ENCODE data around the gene INSR. TPM values are rescaled to one million over a fixed set of nuclear protein-coding genes. Genes with fewer than 3 reads are reported as not detected.

INSR gene
- total RNA-seq, 1 experiment from 2014 or later = 8.4 TPM

GRCh38 chr19:7257148-7258040 lies 36.8 kb downstream of the INSR start:
- peak; percentile 35 for DNase-seq
- no peaks in the 10 kb centered on the region for H3K27me3 Mint-ChIP-seq (ENCODE audit: unreplicated experiment)
- no peak overlapping the region for H3K4me3 Mint-ChIP-seq (ENCODE audit: low read depth, unreplicated experiment)
- intact Hi-C loops (cut with micrococcal nuclease; ENCODE audit: unreplicated experiment) = loop anchor here (1.0 kb wide), 1 partner anchor 10 kb away; no protein-coding TSS in a partner anchor
- H3K36me3 Mint-ChIP-seq (ENCODE audit: insufficient read depth, unreplicated experiment) = peaks cover 5% of the 10 kb centered on the region
- CTCF ChIA-PET = interaction anchor here (0.7 kb wide), 1 partner anchor 311 kb away, joined by 3 read pairs; no protein-coding TSS in a partner anchor
- peak overlapping the region; percentile 69 for H3K27ac Mint-ChIP-seq (ENCODE audit: unreplicated experiment)
- BruUV-seq (replicated peaks) = no TSS peak
- no peaks in the 10 kb centered on the region for H3K9me3 Mint-ChIP-seq (ENCODE audit: low read depth, unreplicated experiment)
- peaks cover 8% of the 10 kb centered on the region for H3K4me1 Mint-ChIP-seq (ENCODE audit: low read depth, unreplicated experiment)
- no peak for TF ChIP-seq CTCF (IDR thresholded peaks at IDR 0.05; ENCODE audit: unreplicated experiment)

GRCh38 chr19:7255631-7256030 lies 38.6 kb downstream of the INSR start:
- Mint-ChIP-seq H3K27me3 (ENCODE audit: unreplicated experiment) (no peaks in the 10 kb centered on the region), H3K27ac (ENCODE audit: unreplicated experiment) (no peak overlapping the region), H3K9me3 (ENCODE audit: low read depth, unreplicated experiment) (no peaks in the 10 kb centered on the region), H3K36me3 (ENCODE audit: insufficient read depth, unreplicated experiment) (peaks cover 5% of the 10 kb centered on the region), H3K4me1 (ENCODE audit: low read depth, unreplicated experiment) (peaks cover 8% of the 10 kb centered on the region), H3K4me3 (ENCODE audit: low read depth, unreplicated experiment) (no peak overlapping the region)
- TF ChIP-seq CTCF (IDR thresholded peaks at IDR 0.05; ENCODE audit: unreplicated experiment) = no peak
- DNase-seq = no peak
- CTCF ChIA-PET = no interaction called here
- BruUV-seq (replicated peaks) = no TSS peak
- intact Hi-C loops (cut with micrococcal nuclease; ENCODE audit: unreplicated experiment) = no loop called here

- no peak for TF ChIP-seq CTCF (IDR thresholded peaks at IDR 0.05; ENCODE audit: unreplicated experiment)
- H3K27ac Mint-ChIP-seq (ENCODE audit: unreplicated experiment) = no peak overlapping the region
- H3K9me3 Mint-ChIP-seq (ENCODE audit: low read depth, unreplicated experiment) = no peaks in the 10 kb centered on the region
- CTCF ChIA-PET = no interaction called here
- no TSS peak for BruUV-seq (replicated peaks)
- intact Hi-C loops (cut with micrococcal nuclease; ENCODE audit: unreplicated experiment) = no loop called here
- H3K36me3 Mint-ChIP-seq (ENCODE audit: insufficient read depth, unreplicated experiment) = peaks cover 5% of the 10 kb centered on the region
- peaks cover 8% of the 10 kb centered on the region for H3K4me1 Mint-ChIP-seq (ENCODE audit: low read depth, unreplicated experiment)
- H3K4me3 Mint-ChIP-seq (ENCODE audit: low read depth, unreplicated experiment) = no peak overlapping the region
- no peak for DNase-seq
- no peaks in the 10 kb centered on the region for H3K27me3 Mint-ChIP-seq (ENCODE audit: unreplicated experiment)
Measured at GRCh38 chr19:7255119-7255518, 39.1 kb downstream of the INSR start.

GRCh38 chr19:7254590-7254989 lies 39.6 kb downstream of the INSR start:
- H3K4me1 Mint-ChIP-seq (ENCODE audit: low read depth, unreplicated experiment) = peaks cover 8% of the 10 kb centered on the region
- intact Hi-C loops (cut with micrococcal nuclease; ENCODE audit: unreplicated experiment) = no loop called here
- no peak for TF ChIP-seq CTCF (IDR thresholded peaks at IDR 0.05; ENCODE audit: unreplicated experiment)
- no peaks in the 10 kb centered on the region for H3K27me3 Mint-ChIP-seq (ENCODE audit: unreplicated experiment)
- H3K9me3 Mint-ChIP-seq (ENCODE audit: low read depth, unreplicated experiment) = no peaks in the 10 kb centered on the region
- DNase-seq = peak; percentile 4
- no TSS peak for BruUV-seq (replicated peaks)
- CTCF ChIA-PET = no interaction called here
- H3K27ac Mint-ChIP-seq (ENCODE audit: unreplicated experiment) = no peak overlapping the region
- peaks cover 5% of the 10 kb centered on the region for H3K36me3 Mint-ChIP-seq (ENCODE audit: insufficient read depth, unreplicated experiment)
- H3K4me3 Mint-ChIP-seq (ENCODE audit: low read depth, unreplicated experiment) = no peak overlapping the region
